Measurements from ENCODE around the gene TCIRG1. TPM values are rescaled to one million over a fixed set of nuclear protein-coding genes. Genes with fewer than 3 reads are reported as not detected.

Gene TCIRG1
- total RNA-seq, 1 donor from 2014 or later = 36.2 TPM

GRCh38 chr11:68017980-68018729 is 20.7 kb upstream of the TCIRG1 start:
- no peak for ATAC-seq

GRCh38 chr11:68018730-68019190 is 20.1 kb upstream of the TCIRG1 start:
- ATAC-seq = no peak

- ATAC-seq = no peak
These were observed 19.3 kb upstream of the TCIRG1 start for GRCh38 chr11:68019486-68019885.

GRCh38 chr11:68020575-68020974 is 18.2 kb upstream of the TCIRG1 start:
- peak; percentile 30 for ATAC-seq

- ATAC-seq = peak; percentile 58
These were observed 17.5 kb upstream of the TCIRG1 start for GRCh38 chr11:68021167-68021787.

- no peak for ATAC-seq
These were observed 16.3 kb upstream of the TCIRG1 start for GRCh38 chr11:68022531-68022930.

- ATAC-seq = no peak
These were observed 14.3 kb upstream of the TCIRG1 start for GRCh38 chr11:68024508-68024907.

GRCh38 chr11:68025047-68025446 is 13.8 kb upstream of the TCIRG1 start:
- no peak for ATAC-seq

- no peak for ATAC-seq
These were observed 12.3 kb upstream of the TCIRG1 start for GRCh38 chr11:68026391-68027105.

GRCh38 chr11:68027667-68028066 is 11.2 kb upstream of the TCIRG1 start:
- ATAC-seq = no peak

GRCh38 chr11:68028802-68029545 is 9.9 kb upstream of the TCIRG1 start:
- no peak for ATAC-seq

- ATAC-seq = peak; percentile 94
These were observed 8.3 kb upstream of the TCIRG1 start, which contains the start of gene NDUFS8 for GRCh38 chr11:68030318-68031143. Gene NDUFS8 (plus strand): TSS chr11:68030681. CDS start chr11:68032152, 1,471 bp downstream.

GRCh38 chr11:68031144-68031464 is 7.7 kb upstream of the TCIRG1 start:
- ATAC-seq = peak; percentile 5

- ATAC-seq = no peak
These were observed 6.8 kb upstream of the TCIRG1 start for GRCh38 chr11:68032003-68032402.

GRCh38 chr11:68032997-68033707 is 5.7 kb upstream of the TCIRG1 start:
- no peak for ATAC-seq

- no peak for ATAC-seq
These were observed 5.1 kb upstream of the TCIRG1 start for GRCh38 chr11:68033708-68034045.

- no peak for ATAC-seq
These were observed 3.5 kb upstream of the TCIRG1 start for GRCh38 chr11:68035266-68035876.

GRCh38 chr11:68036141-68036716 is 2.6 kb upstream of the TCIRG1 start:
- no peak for ATAC-seq

GRCh38 chr11:68036717-68037239 is 2.0 kb upstream of the TCIRG1 start:
- ATAC-seq = no peak

Data from esophagus mucosa (tissue), 1 donor.